ENCODE measurements around the gene PRPF31.

PRPF31 gene

GRCh38 chr19:54133957-54134590 lies 18.5 kb downstream of the PRPF31 start:
- no peak for TF ChIP-seq CTCF (conservative IDR thresholded peaks at IDR 0.05; ENCODE audit: low read depth)
- ChIA-PET CTCF (no interaction called here), POLR2A (ENCODE audit: low non-redundant PET) (no interaction called here)
- no peak for DNase-seq (ENCODE audit: low spot score)
- peak overlapping the region; percentile 94 for H3K27ac ChIP-seq

DNA sequence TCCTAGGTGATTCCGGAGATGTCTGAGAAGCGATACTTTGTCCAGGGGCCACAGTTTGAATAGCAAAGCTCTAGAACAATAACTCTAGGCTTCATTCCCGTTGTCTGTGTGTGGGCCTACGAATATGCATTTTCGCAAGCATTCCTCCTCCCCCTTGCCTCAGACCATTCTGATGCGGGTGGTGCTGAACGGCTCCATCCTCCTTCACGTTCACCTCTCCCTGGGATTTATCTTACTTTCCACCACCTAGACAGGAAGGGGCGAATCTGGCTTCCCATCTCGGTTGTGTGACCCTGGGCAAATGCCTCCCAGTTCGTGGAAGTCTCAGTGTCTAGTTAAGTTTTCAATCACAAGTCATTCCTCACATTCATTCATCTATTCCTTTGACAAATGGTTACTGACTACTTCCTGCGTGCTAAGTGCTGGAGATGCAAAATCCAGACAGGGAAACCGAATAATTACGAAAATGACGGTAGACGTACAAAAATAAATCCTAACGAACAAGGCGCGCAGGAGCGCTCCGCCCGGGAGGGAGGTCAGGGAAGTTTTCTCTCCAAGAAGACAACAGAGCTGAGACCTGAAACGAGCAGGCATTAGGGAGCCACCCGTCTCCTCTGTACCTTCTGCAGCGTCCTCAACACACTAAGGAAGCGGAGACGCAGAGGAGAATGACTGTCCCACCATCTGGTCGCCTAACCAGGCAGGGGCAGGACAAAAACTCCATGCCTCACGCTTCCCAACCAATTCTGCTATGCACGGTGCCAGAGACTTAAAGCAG lies 20.7 kb downstream of the PRPF31 start:
- no peak for TF ChIP-seq CTCF (conservative IDR thresholded peaks at IDR 0.05; ENCODE audit: low read depth)
- no peak for DNase-seq (ENCODE audit: low spot score)
- CTCF ChIA-PET, result no interaction called here
- POLR2A ChIA-PET (ENCODE audit: low non-redundant PET), result interaction anchor here (0.8 to 1.6 kb wide), 4 partner anchors 11 to 24 kb away, joined by 3 to 5 read pairs (median 4); partner anchors contain the start of genes LENG1, PRPF31 and TFPT
- peak overlapping the region; percentile 94 for H3K27ac ChIP-seq

GRCh38 chr19:54136864-54137698 lies 21.5 kb downstream of the PRPF31 start:
- POLR2A ChIA-PET (ENCODE audit: low non-redundant PET), result interaction anchor here (0.6 to 1.6 kb wide), 5 partner anchors 11 to 469 kb away, joined by 3 to 5 read pairs (median 3); partner anchors contain the start of genes LENG1, PRPF31 and TFPT
- peak overlapping the region; percentile 94 for H3K27ac ChIP-seq
- peak; percentile 99 for DNase-seq (ENCODE audit: low spot score)
- no peak for TF ChIP-seq CTCF (conservative IDR thresholded peaks at IDR 0.05; ENCODE audit: low read depth)
- CTCF ChIA-PET, result no interaction called here

DNA sequence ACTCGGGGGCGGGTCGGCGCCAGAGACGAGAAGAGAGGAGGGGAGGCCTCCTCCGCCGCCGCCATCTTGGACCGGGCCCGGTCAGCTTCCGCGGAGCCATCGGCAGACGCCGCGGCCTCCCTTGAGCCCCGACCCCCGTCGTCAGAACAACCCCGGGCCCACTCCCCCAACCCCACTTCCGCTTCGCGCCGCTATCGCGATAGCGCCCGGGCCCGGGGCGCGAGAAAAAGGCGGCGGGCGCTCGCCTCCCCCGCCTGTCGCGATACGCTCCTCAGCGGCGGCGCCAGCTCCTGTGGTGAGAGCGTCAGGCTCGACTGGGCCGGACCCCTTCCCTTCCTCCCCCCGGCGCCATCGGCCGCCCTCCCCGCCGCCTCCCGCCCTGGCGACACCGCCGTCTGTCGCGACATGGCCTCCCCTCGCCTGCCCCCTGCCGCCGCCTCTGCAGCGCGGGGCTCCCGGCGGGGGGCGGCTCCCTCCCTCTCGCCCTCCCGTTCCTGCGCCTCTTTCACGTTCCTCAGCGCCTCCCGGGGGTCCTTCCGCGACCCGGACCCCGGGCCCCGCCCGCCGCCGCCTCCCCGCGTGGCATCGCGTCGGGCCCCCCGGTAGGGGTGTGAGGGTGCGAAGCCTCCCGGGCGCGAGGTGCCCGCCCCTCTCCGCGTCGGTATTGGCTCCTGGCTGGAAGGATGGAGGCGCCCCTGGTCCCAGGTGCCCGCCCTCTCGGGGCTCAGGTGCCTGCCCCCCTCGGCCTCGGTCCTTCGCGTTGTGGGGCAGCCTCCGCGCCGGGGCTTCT lies 22.3 kb downstream of the PRPF31 start, which contains the start of gene CNOT3:
Gene CNOT3 (plus strand): TSS at position 64 of the 790 bp plus-strand sequence. CDS start 5,217 bp downstream, outside the sequence.
- ChIA-PET POLR2A (ENCODE audit: low non-redundant PET) (interaction anchor here (0.6 to 1.6 kb wide), 3 partner anchors 10 to 469 kb away, joined by 3 to 5 read pairs (median 4); partner anchors contain the start of gene LENG1), CTCF (no interaction called here)
- no peak for TF ChIP-seq CTCF (conservative IDR thresholded peaks at IDR 0.05; ENCODE audit: low read depth)
- H3K27ac ChIP-seq, result peak within 1 kb of the TSS; percentile 94
- DNase-seq (ENCODE audit: low spot score), result no peak

- no peak for DNase-seq (ENCODE audit: low spot score)
- ChIA-PET CTCF (no interaction called here), POLR2A (ENCODE audit: low non-redundant PET) (interaction anchor here (0.6 kb wide), 1 partner anchor 316 kb away, joined by 3 read pairs; no protein-coding TSS in a partner anchor)
- H3K27ac ChIP-seq, result peak overlapping the region; percentile 86
- TF ChIP-seq CTCF (conservative IDR thresholded peaks at IDR 0.05; ENCODE audit: low read depth), result no peak
Observed at GRCh38 chr19:54138489-54139256, 23.1 kb downstream of the PRPF31 start.

Data from RWPE1 (cell line).